Neural progenitor cell (in vitro differentiated cells): ENCODE data around the gene UPF3B. TPM values are rescaled to one million over a fixed set of nuclear protein-coding genes. Genes with fewer than 3 reads are reported as not detected.
A peak's percentile ranks its signal among the peaks of the same experiment; 100 is the strongest.

Experiments used
- DNase-seq: peaks from one replicate; pipeline ENCODE4 v3.0.0-alpha.2; 2016; ENCODE audit warnings: low spot score
- H2AFZ ChIP-seq: fragments of 200-600 bp; sonication (generic); replicated peaks from 2 replicates; pipeline ENCODE4 v1.6.1; 2016; ENCODE audit warnings: antibody characterized with exemption
- H3F3A ChIP-seq: fragments of 200-600 bp; sonication (generic); 2 replicates; pipeline ENCODE4 v1.6.1; 2016; ENCODE audit warnings: antibody characterized with exemption, low read depth
- H3K27ac ChIP-seq: fragments of 200-600 bp; sonication (generic); 2 replicates; pipeline ENCODE4 v1.5.1; 2016; ENCODE audit warnings: mild to moderate bottlenecking
- H3K27me3 ChIP-seq: fragments of 200-600 bp; sonication (generic); 2 replicates; pipeline ENCODE4 v1.6.1; 2016; ENCODE audit warnings: mild to moderate bottlenecking, moderate library complexity
- H3K36me3 ChIP-seq: fragments of 200-600 bp; sonication (generic); 2 replicates; pipeline ENCODE4 v1.5.1; 2016
- H3K4me1 ChIP-seq: fragments of 200-600 bp; sonication (generic); 2 replicates; pipeline ENCODE4 v1.6.1; 2016; ENCODE audit warnings: mixed run types
- H3K4me2 ChIP-seq: fragments of 200-600 bp; sonication (generic); 2 replicates; pipeline ENCODE4 v1.6.1; 2016
- H3K4me3 ChIP-seq: fragments of 200-600 bp; sonication (generic); 2 replicates; pipeline ENCODE4 v1.5.1; 2016
- H3K79me2 ChIP-seq: fragments of 200-600 bp; sonication (generic); 2 replicates; pipeline ENCODE4 v1.6.1; 2016; ENCODE audit warnings: low read depth
- H3K9ac ChIP-seq: fragments of 200-600 bp; sonication (generic); 2 replicates; pipeline ENCODE4 v1.6.1; 2016
- H3K9me3 ChIP-seq: fragments of 200-600 bp; sonication (generic); 2 replicates; pipeline ENCODE4 v1.5.1; 2016; ENCODE audit warnings: low read depth
- H4K20me1 ChIP-seq: fragments of 200-600 bp; sonication (generic); 2 replicates; pipeline ENCODE4 v1.6.1; 2016; ENCODE audit warnings: low read depth
- H3K27ac Mint-ChIP-seq: 3 replicates; pipeline ENCODE4 v1.8.0; 2021; ENCODE audit warnings: mixed read lengths
- H3K27me3 Mint-ChIP-seq: 2 replicates; pipeline ENCODE4 v1.8.0; 2022; ENCODE audit warnings: low read depth, mild to moderate bottlenecking, inconsistent platforms, moderate library complexity, mixed read lengths; ENCODE audit not compliant: insufficient read depth
- H3K36me3 Mint-ChIP-seq: 3 replicates; pipeline ENCODE4 v1.8.0; 2021; ENCODE audit warnings: mixed read lengths
- H3K4me1 Mint-ChIP-seq: 3 replicates; pipeline ENCODE4 v1.8.0; 2021; ENCODE audit warnings: mixed read lengths
- H3K4me3 Mint-ChIP-seq: 3 replicates; pipeline ENCODE4 v1.8.0; 2021; ENCODE audit warnings: mild to moderate bottlenecking, moderate library complexity, mixed read lengths
- H3K9me3 Mint-ChIP-seq: 3 replicates; pipeline ENCODE4 v1.8.0; 2020; ENCODE audit warnings: mixed read lengths
- CTCF ChIP-seq: fragments of 200-600 bp; sonication (generic); IDR thresholded peaks from 2 replicates; pipeline ENCODE4 v1.5.1; 2017; ENCODE audit warnings: antibody characterized with exemption, mild to moderate bottlenecking
- EZH2 ChIP-seq: fragments of 200-600 bp; sonication (generic); IDR thresholded peaks from 2 replicates; pipeline ENCODE4 v1.6.1; 2017; ENCODE audit warnings: antibody characterized with exemption, mild to moderate bottlenecking, moderate library complexity
- EZH2phosphoT487 ChIP-seq: fragments of 200-600 bp; sonication (generic); IDR thresholded peaks from 2 replicates; pipeline ENCODE4 v1.6.1; 2017; ENCODE audit warnings: antibody characterized with exemption
- small RNA-seq: library from RNA; depleted of rRNA; stranded (forward); fragments of <200 nt; gene quantifications from one replicate; pipeline ENCODE3, GENCODE V24; 2015
- total RNA-seq: library from RNA; depleted of rRNA; stranded (reverse); fragments of >200 nt; gene quantifications from 2 replicates; pipeline ENCODE4 v1.2.3, GENCODE V29; 2015; ENCODE audit warnings: low replicate concordance

Gene UPF3B
- total RNA-seq, 1 donor from 2014 or later: 21.7 TPM

GRCh38 chrX:119790977-119791436 lies 61.8 kb downstream of the UPF3B start:
- Mint-ChIP-seq H3K27ac (peak overlapping the region; percentile 83), H3K4me1 (peaks cover 16% of the 10 kb centered on the region), H3K9me3 (peaks cover 2% of the 10 kb centered on the region), H3K36me3 (peaks cover 10% of the 10 kb centered on the region), H3K4me3 (peak overlapping the region; percentile 94), H3K27me3 (peaks cover 2% of the 10 kb centered on the region)
- Histone ChIP-seq H3K4me2 (peak overlapping the region; percentile 70), H3K36me3 (no peaks in the 10 kb centered on the region), H2AFZ (peak overlapping the region; percentile 48), H4K20me1 (peaks cover 50% of the 10 kb centered on the region), H3K27ac (peak overlapping the region; percentile 98), H3K9me3 (no peaks in the 10 kb centered on the region), H3K79me2 (peaks cover 53% of the 10 kb centered on the region), H3K9ac (peak overlapping the region; percentile 90), H3K4me3 (peak overlapping the region; percentile 61), H3K4me1 (peaks cover 4% of the 10 kb centered on the region), H3K27me3 (no peaks in the 10 kb centered on the region), H3F3A (peaks cover 21% of the 10 kb centered on the region)
- DNase-seq: no peak
- TF ChIP-seq EZH2phosphoT487 (no peak), CTCF (no peak), EZH2 (no peak)

GRCh38 chrX:119784747-119785446 lies 67.9 kb downstream of the UPF3B start:
- Histone ChIP-seq H3K4me2 (no peak overlapping the region), H2AFZ (no peak overlapping the region), H3K9me3 (no peaks in the 10 kb centered on the region), H3K4me1 (peaks cover 4% of the 10 kb centered on the region), H3K36me3 (no peaks in the 10 kb centered on the region), H3K79me2 (peaks cover 52% of the 10 kb centered on the region), H3K4me3 (no peak overlapping the region), H3F3A (peaks cover 18% of the 10 kb centered on the region), H4K20me1 (peaks cover 59% of the 10 kb centered on the region), H3K27me3 (no peaks in the 10 kb centered on the region), H3K27ac (no peak overlapping the region), H3K9ac (no peak overlapping the region)
- Mint-ChIP-seq H3K4me1 (peaks cover 13% of the 10 kb centered on the region), H3K9me3 (peaks cover 9% of the 10 kb centered on the region), H3K27me3 (peaks cover 2% of the 10 kb centered on the region), H3K27ac (no peak overlapping the region), H3K36me3 (peaks cover 25% of the 10 kb centered on the region), H3K4me3 (no peak overlapping the region)
- peak; percentile 24 for DNase-seq
- no peak for TF ChIP-seq EZH2phosphoT487
- peak; percentile 46 for TF ChIP-seq CTCF

Small RNAs within 50 kb of the gene (small RNA-seq; reads per million reads assigned to genes)
- gene SNORA69: not detected

Other genes starting within 250 kb of the UPF3B start
- gene NKRF, start 246.5 kb downstream of the UPF3B start, total RNA-seq: 11.2 and 17.4 TPM in 2 replicates
- 19.4 and 21.7 TPM in 2 replicates for gene SEPTIN6, start 159.8 kb downstream of the UPF3B start, total RNA-seq
- 0.50 TPM in 1 of 2 replicates, not detected in the other for gene SOWAHD, start 94.4 kb downstream of the UPF3B start, total RNA-seq
- gene RPL39, start 61.3 kb downstream of the UPF3B start, total RNA-seq: 10,337 and 10,894 TPM in 2 replicates
- 10.9 and 11.3 TPM in 2 replicates for gene RNF113A, start 18.8 kb upstream of the UPF3B start, total RNA-seq
- gene NDUFA1, start 18.9 kb upstream of the UPF3B start, total RNA-seq: 44.1 and 57.9 TPM in 2 replicates
- gene AKAP14, start 42.9 kb upstream of the UPF3B start, total RNA-seq: not detected in 2 replicates
- gene NKAP, start 90.8 kb upstream of the UPF3B start, total RNA-seq: 6.5 and 11.2 TPM in 2 replicates
- not detected in 2 replicates for gene RHOXF2B, start 224.7 kb upstream of the UPF3B start, total RNA-seq